Gastroesophageal sphincter (tissue), 4 donors: ENCODE results near the gene COPZ2. TPM values are rescaled to one million over a fixed set of nuclear protein-coding genes. Genes with fewer than 3 reads are reported as not detected.

Experiments used
- ATAC-seq: fragments of 150-250 bp; one replicate; pipeline ENCODE4 v1.9.1; 2016; ENCODE audit warnings: mild to moderate bottlenecking, moderate library complexity
- H3K27ac ChIP-seq, 4 donors: fragments of 200-600 bp; sonication (generic) in 3 of 4; 1 replicate in 3 of 4; 2 replicates in 1 of 4; pipeline ENCODE4 v1.5.1; 2016 to 2019
- H3K27me3 ChIP-seq: fragments of 200-600 bp; sonication (generic); one replicate; pipeline ENCODE4 v1.5.1; 2019
- H3K36me3 ChIP-seq, 2 donors: fragments of 200-600 bp; sonication (generic); one replicate each; pipeline ENCODE4 v1.5.1; 2019; ENCODE audit warnings: control low read depth in 1 of 2
- H3K4me1 ChIP-seq, 3 donors: fragments of 200-600 bp; sonication (generic); 1 replicate in 2 of 3; 2 replicates in 1 of 3; pipeline ENCODE4 v1.5.1; 2016 to 2019; ENCODE audit warnings: control low read depth in 2 of 3
- H3K4me3 ChIP-seq, 2 donors: fragments of 200-600 bp; sonication (generic); one replicate each; pipeline ENCODE4 v1.5.1; 2019; ENCODE audit warnings: mild to moderate bottlenecking in 1 of 2, moderate library complexity in 1 of 2
- H3K9me3 ChIP-seq, 3 donors: fragments of 200-600 bp; sonication (generic); one replicate each; pipeline ENCODE4 v1.5.1; 2017 to 2019; ENCODE audit warnings: control low read depth in 2 of 3
- CTCF ChIP-seq, 4 experiments: fragments of 200-600 bp in 2 of 4; fragments of 450-650 bp in 2 of 4; sonication (generic) in 1 of 4; IDR thresholded peaks; one replicate each; pipeline ENCODE4 v1.5.1; 2017 to 2019; ENCODE audit warnings: antibody characterized with exemption in 4 of 4, mild to moderate bottlenecking in 2 of 4, moderate library complexity in 2 of 4
- EP300 ChIP-seq: sonication (generic); formaldehyde crosslinking; IDR thresholded peaks from one replicate; pipeline ENCODE4 v1.6.1; 2017; ENCODE audit warnings: antibody characterized with exemption, mild to moderate bottlenecking
- POLR2A ChIP-seq, 2 donors: fragments of 450-650 bp; IDR thresholded peaks; one replicate each; pipeline ENCODE4 v1.6.1; 2017; ENCODE audit warnings: antibody characterized with exemption in 2 of 2, mild to moderate bottlenecking in 2 of 2, moderate library complexity in 1 of 2
- POLR2AphosphoS5 ChIP-seq: sonication (generic); formaldehyde crosslinking; IDR thresholded peaks from one replicate; pipeline ENCODE4 v1.6.1; 2017; ENCODE audit warnings: antibody characterized with exemption
- WGBS, 2 donors: methylation state at CpG; one replicate each; pipeline ENCODE4 v1.1.5; 2018; ENCODE audit warnings: low coverage in 1 of 2; 5-methylcytosine and 5-hydroxymethylcytosine counted together
- total RNA-seq, 4 donors: library from RNA; depleted of rRNA; stranded (reverse); fragments of >200 nt; gene quantifications; one replicate each; pipeline ENCODE4 v1.1.0, GENCODE V29; 2016

Gene COPZ2
- total RNA-seq, 4 donors from 2014 or later: 40.6 to 75.5 (median 49.4) TPM

- no peak overlapping the region for H3K4me3 ChIP-seq
- no peaks in the 10 kb centered on the region for H3K9me3 ChIP-seq
- H3K36me3 ChIP-seq: no peaks in the 10 kb centered on the region
- no peak overlapping the region for H3K27ac ChIP-seq
- no peak for ATAC-seq
- 95% methylated on average over 3 of the region's 4 CpGs; no CpG with 5 or more reads in 1 of the 2 donors for WGBS, 2 donors
- H3K4me1 ChIP-seq: no peaks in the 10 kb centered on the region
- H3K27me3 ChIP-seq: peaks cover 39% of the 10 kb centered on the region
- TF ChIP-seq POLR2AphosphoS5 (no peak), EP300 (no peak), POLR2A (IDR thresholded peaks at IDR 0.05) (no peak), CTCF (IDR thresholded peaks at IDR 0.05) (no peak)
Observed at GRCh38 chr17:47994724-47995123, 42.9 kb downstream of the COPZ2 start.

- Histone ChIP-seq H3K27me3 (peaks cover 39% of the 10 kb centered on the region), H3K4me3 (no peak overlapping the region), H3K36me3 (no peaks in the 10 kb centered on the region), H3K4me1 (no peaks in the 10 kb centered on the region), H3K9me3 (no peaks in the 10 kb centered on the region), H3K27ac (no peak overlapping the region)
- WGBS, 2 donors: 75 to 84% methylated on average over 1 to 3 of the region's 5 CpGs
- TF ChIP-seq EP300 (no peak), POLR2A (IDR thresholded peaks at IDR 0.05) (no peak), POLR2AphosphoS5 (no peak), CTCF (IDR thresholded peaks at IDR 0.05) (no peak)
- ATAC-seq: no peak
Observed at GRCh38 chr17:47993964-47994363, 43.6 kb downstream of the COPZ2 start.

GRCh38 chr17:47993031-47993564 lies 44.5 kb downstream of the COPZ2 start:
- no peak for ATAC-seq
- WGBS, 2 donors: 74 to 85% methylated on average over 7 to 9 of the region's 9 CpGs

GRCh38 chr17:47992216-47992615 lies 45.4 kb downstream of the COPZ2 start:
- H3K4me1 ChIP-seq: peaks cover 0 to 11% (median 4%) of the 10 kb centered on the region in 3 donors
- no peak for TF ChIP-seq EP300
- TF ChIP-seq CTCF (IDR thresholded peaks at IDR 0.05): no peak
- TF ChIP-seq POLR2AphosphoS5: no peak
- no peak for TF ChIP-seq POLR2A (IDR thresholded peaks at IDR 0.05)
- ATAC-seq: no peak
- no peak overlapping the region for H3K27ac ChIP-seq
- WGBS, 2 donors: 65 to 89% methylated on average over 3 to 4 of the region's 4 CpGs
- H3K27me3 ChIP-seq: peaks cover 25% of the 10 kb centered on the region
- H3K9me3 ChIP-seq: no peaks in the 10 kb centered on the region
- H3K36me3 ChIP-seq: no peaks in the 10 kb centered on the region
- H3K4me3 ChIP-seq: no peak overlapping the region

More at GRCh38 chr17:47993031-47993564, 44.5 kb downstream of the COPZ2 start:
- peaks cover 0 to 2% (median 0%) of the 10 kb centered on the region in 3 donors for H3K4me1 ChIP-seq
- H3K27ac ChIP-seq: no peak overlapping the region
- H3K9me3 ChIP-seq: no peaks in the 10 kb centered on the region
- H3K27me3 ChIP-seq: peaks cover 34% of the 10 kb centered on the region
- H3K4me3 ChIP-seq: no peak overlapping the region
- TF ChIP-seq POLR2A (IDR thresholded peaks at IDR 0.05) (no peak), EP300 (no peak), POLR2AphosphoS5 (no peak)
- H3K36me3 ChIP-seq: no peaks in the 10 kb centered on the region

- Histone ChIP-seq H3K27me3 (peaks cover 15% of the 10 kb centered on the region), H3K4me3 (no peak overlapping the region), H3K27ac (no peak overlapping the region), H3K36me3 (no peaks in the 10 kb centered on the region), H3K9me3 (no peaks in the 10 kb centered on the region), H3K4me1 (peaks cover 0 to 14% (median 8%) of the 10 kb centered on the region in 3 donors)
- WGBS, 2 donors: 42% methylated on average over 5 of the region's 14 CpGs; no CpG with 5 or more reads in 1 of the 2 donors
- no peak for ATAC-seq
- TF ChIP-seq CTCF (IDR thresholded peaks at IDR 0.05) (no peak), POLR2AphosphoS5 (no peak), POLR2A (IDR thresholded peaks at IDR 0.05) (no peak), EP300 (no peak)
Observed at GRCh38 chr17:47990962-47991731, 46.5 kb downstream of the COPZ2 start.
